Activated naive CD8-positive, alpha-beta T cell (primary cell): ENCODE measurements around the gene NFIC.
"Not testable (repeated sequence)": the region's sequence is repeated elsewhere in the genome, so short reads cannot be mapped to it uniquely, and the experiment has no call there.

Source experiments
- H3K27ac Mint-ChIP-seq: one replicate; pipeline ENCODE4 v1.8.0; 2021; ENCODE audit warnings: mixed read lengths
- H3K27me3 Mint-ChIP-seq: one replicate; pipeline ENCODE4 v1.8.0; 2021; ENCODE audit warnings: mixed read lengths
- H3K36me3 Mint-ChIP-seq: one replicate; pipeline ENCODE4 v1.8.0; 2021; ENCODE audit warnings: mixed read lengths
- H3K4me1 Mint-ChIP-seq: one replicate; pipeline ENCODE4 v1.8.0; 2021; ENCODE audit warnings: low read depth, mixed read lengths
- H3K4me3 Mint-ChIP-seq: one replicate; pipeline ENCODE4 v1.8.0; 2021; ENCODE audit warnings: mild to moderate bottlenecking, mixed read lengths
- H3K9me3 Mint-ChIP-seq: one replicate; pipeline ENCODE4 v1.8.0; 2021; ENCODE audit warnings: low read depth, mixed read lengths

The NFIC gene

DNA sequence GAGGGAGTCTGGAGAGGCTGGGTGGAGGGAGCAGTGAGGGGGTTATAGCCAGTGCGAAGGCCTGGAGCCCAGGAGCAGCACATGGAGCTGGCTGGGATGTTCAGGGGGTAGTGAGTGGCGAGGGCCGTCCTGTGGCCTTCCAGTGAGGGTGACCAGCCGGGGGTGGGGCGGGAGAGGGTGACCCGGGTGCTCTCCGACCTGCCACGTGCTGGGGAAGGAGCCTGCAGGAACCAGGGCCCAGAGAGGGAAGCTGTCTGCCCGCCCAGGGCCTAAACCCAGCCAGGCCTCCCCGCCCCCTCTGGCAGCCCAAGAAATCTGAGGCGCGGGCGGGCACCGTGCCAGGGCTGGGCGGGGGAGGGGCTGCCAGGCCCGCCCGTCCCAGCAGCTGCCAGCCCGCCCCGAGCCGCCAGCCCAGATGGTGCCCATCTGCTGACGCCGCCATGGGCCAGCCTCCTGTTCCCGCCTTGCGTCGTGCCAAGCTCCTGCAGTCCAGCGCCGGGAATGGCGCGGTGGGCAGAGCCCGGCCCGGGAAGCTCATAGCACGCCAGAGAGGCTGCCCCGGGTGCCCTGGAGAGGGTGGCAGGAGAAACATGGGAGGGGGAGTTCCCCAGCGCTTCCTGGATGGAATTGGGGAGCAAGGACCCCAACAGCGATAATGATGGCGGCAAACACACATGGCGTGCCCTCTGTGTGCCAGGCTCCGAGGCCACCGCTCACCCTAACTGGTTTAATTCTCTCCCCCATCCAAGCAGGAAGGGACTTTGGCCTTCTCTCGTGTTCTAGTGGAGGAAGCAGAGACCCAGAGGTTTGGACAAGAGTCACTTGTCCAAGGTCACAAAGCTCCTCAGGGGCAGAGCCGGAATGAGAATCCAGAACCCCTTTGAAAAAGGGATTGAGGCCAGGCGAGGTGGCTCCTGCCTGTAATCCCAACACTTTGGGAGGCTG is 21.5 kb downstream of the NFIC start:
- no peaks in the 10 kb centered on the region for H3K36me3 Mint-ChIP-seq
- H3K27me3 Mint-ChIP-seq = no peaks in the 10 kb centered on the region
- H3K4me3 Mint-ChIP-seq = no peak overlapping the region
- H3K9me3 Mint-ChIP-seq = no peaks in the 10 kb centered on the region
- H3K27ac Mint-ChIP-seq = no peak overlapping the region
- peaks cover 9% of the 10 kb centered on the region for H3K4me1 Mint-ChIP-seq

DNA sequence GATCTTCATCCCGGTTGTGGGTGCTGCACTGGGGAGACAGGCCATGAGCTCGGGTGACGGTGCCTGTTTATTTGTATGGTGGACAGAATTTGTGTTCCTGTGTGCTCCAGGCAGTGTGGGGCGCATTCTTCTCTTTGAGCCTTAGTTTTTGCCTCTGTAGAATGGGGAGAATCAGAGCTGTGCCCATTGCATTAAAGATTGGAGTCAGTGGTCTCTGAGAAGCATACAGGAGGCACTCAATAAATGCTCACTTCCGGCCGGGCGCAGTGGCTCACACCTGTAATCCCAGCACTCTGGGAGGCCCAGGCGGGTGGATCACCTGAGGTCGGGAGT is 23.0 kb downstream of the NFIC start:
- H3K27ac Mint-ChIP-seq = peak overlapping the region; percentile 28
- H3K27me3 Mint-ChIP-seq = no peaks in the 10 kb centered on the region
- H3K4me3 Mint-ChIP-seq = no peak overlapping the region
- no peaks in the 10 kb centered on the region for H3K36me3 Mint-ChIP-seq
- H3K4me1 Mint-ChIP-seq = peaks cover 9% of the 10 kb centered on the region
- H3K9me3 Mint-ChIP-seq = no peaks in the 10 kb centered on the region

DNA sequence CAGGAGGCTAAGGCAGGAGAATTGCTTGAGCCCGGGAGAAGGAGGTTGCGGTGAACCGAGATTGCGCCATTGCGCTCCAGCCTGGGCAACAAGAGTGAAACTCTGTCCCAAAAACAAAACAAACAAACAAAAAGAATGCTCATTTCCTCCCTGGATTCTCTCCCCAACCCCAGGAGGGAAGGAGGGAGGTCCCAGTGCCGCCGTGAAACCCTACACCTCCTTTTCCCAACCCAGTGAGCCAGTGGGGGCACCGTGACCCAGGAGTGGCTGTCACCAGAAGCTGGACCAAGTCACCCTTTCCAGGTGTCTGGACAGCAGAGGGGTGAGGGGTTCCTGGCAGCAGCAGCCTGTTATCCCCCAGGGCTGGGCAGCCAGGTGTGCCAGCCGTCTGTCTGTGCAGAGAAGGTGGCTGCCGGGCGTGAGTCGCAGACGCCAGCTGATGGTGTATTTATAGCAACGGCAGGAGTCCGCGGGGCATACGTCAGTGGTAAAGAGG is 23.5 kb downstream of the NFIC start:
- Mint-ChIP-seq H3K27ac (no peak overlapping the region), H3K9me3 (no peaks in the 10 kb centered on the region), H3K27me3 (no peaks in the 10 kb centered on the region), H3K4me1 (peaks cover 9% of the 10 kb centered on the region), H3K4me3 (no peak overlapping the region), H3K36me3 (no peaks in the 10 kb centered on the region)

DNA sequence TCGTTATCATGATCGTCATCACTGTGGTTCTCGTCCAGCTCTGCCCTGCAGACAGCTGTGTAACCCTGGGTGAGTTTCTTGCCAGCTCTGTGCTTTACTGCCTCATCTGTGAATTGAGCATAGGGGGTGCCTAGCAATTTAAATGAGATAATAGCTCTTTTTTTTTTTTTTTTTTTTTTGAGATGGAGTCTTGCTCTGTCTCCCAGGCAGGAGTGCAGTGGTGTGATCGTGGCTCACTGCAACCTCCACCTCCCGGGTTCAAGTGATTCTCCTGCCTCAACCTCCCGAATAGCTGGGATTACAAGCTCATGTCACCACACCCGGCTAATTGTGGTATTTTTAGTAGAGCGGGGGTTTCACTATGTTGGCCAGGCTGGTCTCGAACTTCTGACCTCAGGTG is 25.5 kb downstream of the NFIC start:
- not testable (repeated sequence) for H3K27me3 Mint-ChIP-seq, H3K4me1 Mint-ChIP-seq, H3K27ac Mint-ChIP-seq, H3K9me3 Mint-ChIP-seq, H3K36me3 Mint-ChIP-seq, H3K4me3 Mint-ChIP-seq

DNA sequence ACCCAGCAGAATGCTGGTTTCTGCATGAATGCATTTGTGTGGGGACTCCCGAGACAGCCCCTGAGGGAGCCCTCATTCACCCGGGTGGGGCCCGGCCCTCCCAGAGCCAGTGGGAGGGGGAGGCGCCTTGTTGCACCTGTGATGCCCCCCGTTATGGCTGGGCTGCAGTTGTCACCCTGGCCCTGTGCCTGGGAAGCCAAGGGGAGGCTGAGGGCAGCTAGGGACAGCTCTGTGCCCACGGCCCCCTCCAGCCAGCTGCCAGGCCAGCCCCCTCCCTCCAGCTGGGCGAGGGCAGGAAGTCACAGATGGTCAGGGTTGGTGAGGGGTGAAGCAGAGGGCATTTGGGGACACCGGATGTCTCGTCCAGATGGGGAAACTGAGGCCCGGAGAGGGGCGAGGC is 26.1 kb downstream of the NFIC start:
- peaks cover 9% of the 10 kb centered on the region for H3K4me1 Mint-ChIP-seq
- no peak overlapping the region for H3K4me3 Mint-ChIP-seq
- H3K36me3 Mint-ChIP-seq = no peaks in the 10 kb centered on the region
- H3K27ac Mint-ChIP-seq = no peak overlapping the region
- no peaks in the 10 kb centered on the region for H3K27me3 Mint-ChIP-seq
- H3K9me3 Mint-ChIP-seq = no peaks in the 10 kb centered on the region

DNA sequence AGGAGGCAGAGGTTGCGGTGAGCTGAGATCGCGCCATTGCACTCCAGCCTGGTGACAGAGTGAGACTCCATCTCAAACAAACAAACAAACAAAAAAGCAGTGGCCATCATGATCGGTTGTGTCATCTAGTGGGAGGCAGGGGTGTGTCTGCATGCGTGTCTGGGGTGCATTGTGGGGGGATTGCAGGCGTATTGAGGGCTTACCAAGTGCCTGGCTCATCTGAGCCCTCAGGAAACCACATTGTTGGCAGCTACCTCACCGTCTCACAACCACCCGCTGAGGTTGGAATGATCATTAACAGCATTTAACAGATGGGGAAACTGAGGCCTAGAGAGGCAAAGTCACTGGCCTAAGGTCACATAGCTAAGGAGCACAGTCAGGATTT is 30.5 kb downstream of the NFIC start:
- H3K27me3 Mint-ChIP-seq = no peaks in the 10 kb centered on the region
- H3K27ac Mint-ChIP-seq = no peak overlapping the region
- no peaks in the 10 kb centered on the region for H3K9me3 Mint-ChIP-seq
- H3K36me3 Mint-ChIP-seq = no peaks in the 10 kb centered on the region
- no peak overlapping the region for H3K4me3 Mint-ChIP-seq
- no peaks in the 10 kb centered on the region for H3K4me1 Mint-ChIP-seq

DNA sequence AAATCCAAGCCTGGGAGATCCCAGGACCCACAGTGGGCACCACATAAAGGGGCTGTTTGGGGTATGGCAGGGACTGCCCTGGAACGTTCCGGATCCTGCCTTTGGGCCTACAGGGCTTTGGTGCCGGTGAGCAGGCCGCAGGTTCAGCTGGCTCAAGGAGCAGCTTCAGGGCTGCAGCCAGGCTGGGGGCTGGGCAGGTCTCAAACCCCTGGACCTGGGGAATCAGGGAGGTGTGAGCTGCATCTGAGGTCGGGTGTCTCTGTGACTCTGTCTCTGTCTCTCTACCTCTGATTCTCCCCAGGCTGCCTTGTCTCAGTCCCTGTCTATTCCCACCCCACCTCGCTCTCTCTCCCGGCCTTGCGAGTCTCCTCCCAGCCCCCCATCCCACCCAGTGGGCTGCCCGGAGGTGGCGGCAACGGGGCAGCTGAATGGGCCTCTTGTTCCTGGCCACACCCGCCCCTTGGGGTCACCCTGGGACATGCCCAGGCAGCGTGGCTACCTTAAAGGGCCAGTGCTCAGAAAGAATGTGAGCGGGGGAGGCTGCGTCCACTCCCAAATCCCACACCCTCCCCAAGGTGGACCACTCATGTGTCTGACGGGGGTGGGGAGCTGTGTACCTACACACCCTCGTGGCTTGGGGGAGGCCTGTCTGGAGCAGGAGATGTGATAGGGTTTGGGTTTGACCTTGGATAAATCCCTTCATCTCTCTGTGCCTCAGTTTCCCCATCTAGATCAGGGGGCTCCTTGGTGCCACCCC is 31.1 kb downstream of the NFIC start:
- Mint-ChIP-seq H3K36me3 (peaks cover 3% of the 10 kb centered on the region), H3K4me1 (no peaks in the 10 kb centered on the region), H3K9me3 (no peaks in the 10 kb centered on the region), H3K27me3 (no peaks in the 10 kb centered on the region), H3K4me3 (no peak overlapping the region), H3K27ac (no peak overlapping the region)

DNA sequence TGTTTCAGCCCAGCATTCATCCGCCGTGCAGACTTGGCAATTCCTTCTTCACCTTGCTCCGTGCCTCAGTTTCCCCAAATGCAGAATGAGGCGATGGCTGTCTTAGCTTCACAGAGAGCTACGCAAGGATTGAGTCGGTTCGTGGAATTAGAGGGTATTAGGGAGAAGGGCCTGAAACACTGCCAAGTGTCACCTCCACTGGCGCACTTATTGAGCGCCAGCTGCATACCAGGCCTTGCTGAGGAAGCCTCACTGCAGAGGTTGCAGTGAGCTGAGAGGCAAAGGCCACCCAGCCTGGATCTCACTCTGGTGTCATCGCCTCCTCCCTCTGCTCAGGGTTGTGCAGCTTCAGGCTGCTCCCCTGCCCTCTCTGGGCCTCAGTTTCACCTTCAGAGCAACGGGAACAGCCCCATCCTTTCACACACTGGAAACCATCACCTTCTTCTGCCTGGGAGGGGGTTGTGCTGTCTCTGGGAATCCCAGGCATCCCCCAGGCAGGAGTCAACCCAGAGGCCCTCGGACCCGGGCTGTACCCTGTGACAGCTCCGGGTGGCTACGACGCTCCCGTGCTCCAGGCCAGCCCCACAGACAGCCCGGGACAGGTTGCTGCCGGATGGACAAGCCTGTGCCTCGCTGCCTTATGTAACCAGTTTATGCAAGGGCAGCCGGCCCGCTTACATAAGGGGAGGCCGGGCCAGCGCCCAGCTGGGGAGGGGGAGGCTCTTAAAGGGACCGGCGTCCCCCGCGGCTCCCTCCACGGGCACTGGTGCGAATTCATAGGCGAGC is 31.9 kb downstream of the NFIC start:
- Mint-ChIP-seq H3K36me3 (peaks cover 5% of the 10 kb centered on the region), H3K27ac (no peak overlapping the region), H3K4me3 (no peak overlapping the region), H3K9me3 (no peaks in the 10 kb centered on the region), H3K27me3 (no peaks in the 10 kb centered on the region), H3K4me1 (no peaks in the 10 kb centered on the region)

DNA sequence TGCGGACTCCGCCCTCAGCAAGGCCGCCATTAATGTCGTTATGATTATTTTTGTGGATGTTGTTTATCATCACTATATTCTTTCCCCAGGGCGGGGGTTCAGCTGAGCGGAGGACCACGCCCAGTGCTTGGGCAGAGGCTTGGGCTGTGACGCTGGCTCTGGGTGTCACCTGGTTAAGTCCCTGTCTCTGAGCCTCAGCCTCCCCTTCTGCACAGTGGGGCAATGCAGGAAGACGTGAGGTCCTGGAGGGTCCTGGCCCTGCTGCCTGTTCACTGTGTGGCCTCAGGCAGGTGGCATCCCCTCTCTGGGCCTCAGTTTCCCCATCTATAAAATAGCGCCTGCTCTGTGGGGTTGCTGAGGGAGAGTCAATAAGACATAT is 32.5 kb downstream of the NFIC start:
- H3K9me3 Mint-ChIP-seq = no peaks in the 10 kb centered on the region
- peaks cover 5% of the 10 kb centered on the region for H3K36me3 Mint-ChIP-seq
- no peak overlapping the region for H3K27ac Mint-ChIP-seq
- H3K4me1 Mint-ChIP-seq = no peaks in the 10 kb centered on the region
- H3K27me3 Mint-ChIP-seq = no peaks in the 10 kb centered on the region
- no peak overlapping the region for H3K4me3 Mint-ChIP-seq

DNA sequence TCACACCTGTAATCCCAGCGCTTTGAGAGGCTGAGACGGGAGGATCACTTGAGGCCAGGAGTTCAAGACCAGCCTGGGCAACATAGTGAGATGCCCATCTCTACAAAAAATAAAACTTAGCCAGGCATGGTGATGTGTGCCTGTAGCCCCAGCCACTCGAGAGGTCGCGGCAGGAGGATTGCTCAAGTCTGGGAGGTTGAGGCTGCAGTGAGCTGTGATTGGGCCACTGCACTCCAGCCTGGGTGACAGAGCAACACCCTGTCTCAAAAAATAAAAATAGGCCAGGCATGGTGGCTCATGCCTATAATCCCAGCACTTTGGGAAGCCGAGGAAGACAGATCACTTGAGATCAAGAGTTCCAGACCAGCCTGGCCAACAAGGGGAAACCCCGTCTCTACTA is 32.9 kb downstream of the NFIC start:
- H3K4me1 Mint-ChIP-seq, H3K36me3 Mint-ChIP-seq, H3K9me3 Mint-ChIP-seq, H3K4me3 Mint-ChIP-seq, H3K27me3 Mint-ChIP-seq, H3K27ac Mint-ChIP-seq: not testable (repeated sequence)

DNA sequence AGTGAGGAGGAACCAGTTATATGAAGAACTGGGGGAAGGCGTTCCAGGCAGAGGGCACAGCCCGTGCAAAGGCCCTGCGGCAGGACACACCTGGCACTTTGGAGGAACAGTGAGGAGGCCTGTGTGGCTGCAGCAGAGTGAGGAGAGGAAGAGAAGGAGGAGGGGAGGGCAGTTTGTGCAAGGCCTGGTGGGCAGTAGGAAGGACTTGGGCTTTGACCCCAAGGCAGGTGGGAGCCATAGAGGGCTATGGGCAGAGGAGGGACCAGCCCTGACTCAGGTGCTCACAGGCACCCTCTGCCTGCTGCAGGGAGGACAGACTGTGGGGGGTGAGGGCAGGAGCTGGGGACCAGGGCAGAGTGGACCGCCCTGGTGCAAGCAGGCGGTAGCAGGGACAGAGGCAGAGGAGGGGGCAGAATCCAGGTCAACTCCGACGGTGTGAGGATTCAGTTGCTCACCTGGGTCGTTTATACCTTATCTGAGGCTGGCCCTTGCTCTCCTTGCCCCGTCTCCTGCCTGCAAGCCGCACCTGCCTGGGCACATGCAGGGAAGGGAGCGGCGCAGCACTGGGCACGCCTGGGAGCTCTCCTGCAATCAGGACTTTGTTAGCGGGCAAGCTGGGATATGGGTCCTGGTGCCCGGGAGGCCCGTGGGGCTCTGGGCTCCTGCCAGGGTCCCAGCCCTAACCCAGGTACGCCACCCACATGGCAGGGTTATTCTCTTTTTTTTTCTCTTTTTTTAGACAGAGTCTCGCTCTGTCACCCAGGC is 34.8 kb downstream of the NFIC start:
- Mint-ChIP-seq H3K27me3 (no peaks in the 10 kb centered on the region), H3K36me3 (peaks cover 5% of the 10 kb centered on the region), H3K27ac (no peak overlapping the region), H3K4me3 (no peak overlapping the region), H3K4me1 (no peaks in the 10 kb centered on the region), H3K9me3 (no peaks in the 10 kb centered on the region)

DNA sequence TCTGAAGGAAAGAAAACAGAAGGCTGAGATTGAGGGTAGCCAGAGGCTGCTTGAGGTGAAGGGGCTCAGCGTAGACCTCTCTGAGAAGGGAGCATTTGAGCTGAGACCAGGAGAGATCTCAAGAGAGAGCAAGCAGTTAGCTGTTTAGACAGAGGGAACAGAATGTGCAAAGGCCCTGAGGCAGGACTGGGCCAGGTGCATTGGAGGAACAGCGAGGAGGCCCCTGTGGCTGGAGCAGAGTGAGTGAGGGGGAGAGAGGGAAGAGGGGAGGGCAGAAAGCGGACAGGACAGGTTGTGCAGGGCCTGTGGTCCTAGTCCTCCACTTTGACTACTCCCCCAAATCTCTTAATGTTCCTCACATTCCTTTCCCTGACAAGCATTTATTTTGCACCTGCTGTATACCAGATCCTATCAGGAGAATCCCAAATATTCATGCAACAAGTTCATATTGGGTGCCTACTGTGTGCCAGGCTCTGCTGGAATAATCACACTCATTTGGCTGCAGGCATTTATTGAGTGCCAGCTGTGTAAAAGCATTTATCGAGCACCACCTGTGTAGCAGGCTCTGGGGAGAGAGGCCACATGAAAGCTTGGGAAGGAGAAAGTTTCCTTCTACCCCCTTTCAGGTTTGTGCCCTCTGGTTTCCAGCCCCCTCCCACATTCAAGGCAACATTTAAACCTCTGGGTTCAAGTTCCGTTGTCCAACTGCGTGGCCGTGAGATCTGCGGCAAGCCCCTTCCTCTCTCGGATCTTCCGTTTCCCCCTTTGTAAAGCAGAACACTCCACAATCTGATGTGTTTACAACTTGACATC is 36.5 kb downstream of the NFIC start:
- Mint-ChIP-seq H3K4me3 (no peak overlapping the region), H3K27me3 (no peaks in the 10 kb centered on the region), H3K36me3 (peaks cover 5% of the 10 kb centered on the region), H3K27ac (no peak overlapping the region), H3K9me3 (no peaks in the 10 kb centered on the region), H3K4me1 (no peaks in the 10 kb centered on the region)

DNA sequence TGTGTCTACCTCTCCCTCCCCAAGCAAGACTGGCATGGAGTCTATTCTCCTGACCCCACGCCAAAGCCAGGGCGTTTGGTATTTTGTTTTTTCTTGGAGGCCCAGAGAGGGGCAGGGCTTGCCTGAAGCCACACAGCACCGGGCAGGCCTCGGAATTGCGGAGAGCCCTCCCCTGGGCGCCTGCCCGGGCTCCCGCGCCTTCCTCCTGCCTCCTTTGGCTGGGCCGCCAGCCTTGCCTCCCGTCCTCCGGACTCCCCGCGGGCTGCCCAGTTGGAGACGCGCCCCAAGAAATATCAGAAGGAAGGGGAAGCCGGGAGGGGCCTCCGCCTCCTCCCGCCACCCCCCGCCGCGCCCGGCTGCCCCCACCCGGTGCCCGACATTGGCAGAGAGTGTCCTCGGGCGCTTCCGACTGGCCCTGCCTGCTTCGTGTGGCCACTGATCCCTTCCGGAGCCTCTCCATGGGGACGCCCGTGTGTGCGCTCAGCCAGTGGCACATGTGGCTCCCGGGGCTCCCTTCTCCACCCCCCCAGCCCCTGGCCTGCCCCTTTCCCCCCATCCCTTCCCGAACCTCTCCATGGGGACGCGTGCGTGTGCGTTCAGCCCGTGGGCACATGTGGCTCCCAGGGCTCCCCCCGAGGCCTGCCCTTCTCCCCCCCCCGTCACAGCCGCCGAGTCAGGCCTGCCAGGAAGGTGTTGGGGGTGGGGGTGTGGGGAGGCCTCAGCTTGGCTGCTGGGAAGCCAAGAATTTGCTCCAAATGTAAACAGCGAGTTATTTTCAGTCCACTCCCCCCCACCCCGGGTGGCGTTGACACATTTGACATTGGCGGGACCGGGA is 37.3 kb downstream of the NFIC start:
- H3K4me1 Mint-ChIP-seq = no peaks in the 10 kb centered on the region
- H3K4me3 Mint-ChIP-seq = no peak overlapping the region
- no peak overlapping the region for H3K27ac Mint-ChIP-seq
- peaks cover 5% of the 10 kb centered on the region for H3K36me3 Mint-ChIP-seq
- no peaks in the 10 kb centered on the region for H3K9me3 Mint-ChIP-seq
- no peaks in the 10 kb centered on the region for H3K27me3 Mint-ChIP-seq
